H9 (cell line): ENCODE results near the gene KIAA1328. TPM values are rescaled to one million over a fixed set of nuclear protein-coding genes. Genes with fewer than 3 reads are reported as not detected.

ENCODE experiments used
- DNase-seq: peaks from one replicate; pipeline ENCODE4 v3.0.0-alpha.2; 2017
- H2AFZ ChIP-seq: one replicate; pipeline ENCODE4 v1.6.1; 2013; ENCODE audit warnings: mild to moderate bottlenecking, low read length, control low read depth, moderate library complexity
- H2AK5ac ChIP-seq: 2 replicates; pipeline ENCODE4 v1.6.1; 2013; ENCODE audit warnings: low read length, control low read depth, mixed read lengths; ENCODE audit not compliant: insufficient read length
- H2BK120ac ChIP-seq: one replicate; pipeline ENCODE4 v1.6.1; 2013; ENCODE audit warnings: low read depth, mild to moderate bottlenecking, low read length, control low read depth, inconsistent platforms; ENCODE audit not compliant: poor library complexity, severe bottlenecking
- H2BK12ac ChIP-seq: 2 replicates; pipeline ENCODE4 v1.6.1; 2013; ENCODE audit warnings: low read length, control low read depth, mixed read lengths, low read depth; ENCODE audit not compliant: insufficient read length
- H2BK15ac ChIP-seq: 2 replicates; pipeline ENCODE4 v1.6.1; 2013; ENCODE audit warnings: low read depth, low read length, control low read depth
- H2BK20ac ChIP-seq: one replicate; pipeline ENCODE4 v1.6.1; 2013; ENCODE audit warnings: low read depth, mild to moderate bottlenecking, low read length, control low read depth, inconsistent platforms; ENCODE audit not compliant: poor library complexity, severe bottlenecking
- H2BK5ac ChIP-seq: 2 replicates; pipeline ENCODE4 v1.6.1; 2013; ENCODE audit warnings: low read length, control low read depth, mixed read lengths; ENCODE audit not compliant: insufficient read length
- H3K14ac ChIP-seq: 2 replicates; pipeline ENCODE4 v1.6.1; 2013; ENCODE audit warnings: low read length, control low read depth; ENCODE audit not compliant: insufficient read depth
- H3K18ac ChIP-seq: 2 replicates; pipeline ENCODE4 v1.6.1; 2013; ENCODE audit warnings: low read depth, mild to moderate bottlenecking, mixed read lengths, low read length, control low read depth; ENCODE audit not compliant: insufficient read length
- H3K23ac ChIP-seq: 2 replicates; pipeline ENCODE4 v1.6.1; 2013; ENCODE audit warnings: low read length, control low read depth, mixed read lengths, low read depth; ENCODE audit not compliant: insufficient read length
- H3K23me2 ChIP-seq: 2 replicates; pipeline ENCODE4 v1.6.1; 2013; ENCODE audit warnings: low read depth, mild to moderate bottlenecking, mixed read lengths, low read length, control low read depth; ENCODE audit not compliant: insufficient read length, poor library complexity, severe bottlenecking
- H3K27ac ChIP-seq: 2 replicates; pipeline ENCODE4 v1.5.1; 2013; ENCODE audit warnings: low read length, control low read depth, mixed read lengths, low read depth; ENCODE audit not compliant: insufficient read length
- H3K27me3 ChIP-seq: 2 replicates; pipeline ENCODE4 v1.6.1; 2013; ENCODE audit warnings: low read length, control low read depth, inconsistent platforms; ENCODE audit not compliant: insufficient read depth
- H3K4ac ChIP-seq: 2 replicates; pipeline ENCODE4 v1.6.1; 2013; ENCODE audit warnings: low read depth, mild to moderate bottlenecking, control low read depth, inconsistent platforms, low read length, moderate library complexity
- H3K4me1 ChIP-seq: 2 replicates; pipeline ENCODE4 v1.6.1; 2013; ENCODE audit warnings: low read length, control low read depth, inconsistent platforms; ENCODE audit not compliant: insufficient read depth
- H3K4me2 ChIP-seq: 2 replicates; pipeline ENCODE4 v1.6.1; 2013; ENCODE audit warnings: low read length, control low read depth, mixed read lengths; ENCODE audit not compliant: insufficient read length, insufficient read depth
- H3K56ac ChIP-seq: 2 replicates; pipeline ENCODE4 v1.6.1; 2013; ENCODE audit warnings: low read depth, mild to moderate bottlenecking, mixed read lengths, low read length, control low read depth; ENCODE audit not compliant: insufficient read length
- H3K79me1 ChIP-seq: 2 replicates; pipeline ENCODE4 v1.6.1; 2013; ENCODE audit warnings: low read depth, mild to moderate bottlenecking, moderate library complexity, low read length, control low read depth, inconsistent platforms; ENCODE audit not compliant: insufficient read depth, poor library complexity, severe bottlenecking
- H3K79me2 ChIP-seq: 2 replicates; pipeline ENCODE4 v1.6.1; 2013; ENCODE audit warnings: low read length, control low read depth, inconsistent platforms; ENCODE audit not compliant: insufficient read depth
- H3K9ac ChIP-seq: 2 replicates; pipeline ENCODE4 v1.6.1; 2013; ENCODE audit warnings: low read length, control low read depth, mixed read lengths; ENCODE audit not compliant: insufficient read length; ENCODE audit errors: extremely low read depth
- H3K9me3 ChIP-seq: one replicate; pipeline ENCODE4 v1.6.1; 2013; ENCODE audit warnings: low read depth, low read length, inconsistent platforms; ENCODE audit not compliant: control insufficient read depth
- H3T11ph ChIP-seq: one replicate; pipeline ENCODE4 v1.6.1; 2013; ENCODE audit warnings: mild to moderate bottlenecking, low read length, control low read depth, inconsistent platforms
- H4K20me1 ChIP-seq: one replicate; pipeline ENCODE4 v1.6.1; 2013; ENCODE audit not compliant: control insufficient read depth, insufficient read length, insufficient read depth
- H4K5ac ChIP-seq: 2 replicates; pipeline ENCODE4 v1.6.1; 2013; ENCODE audit warnings: low read depth, mild to moderate bottlenecking, mixed read lengths, low read length, control low read depth; ENCODE audit not compliant: insufficient read length
- H4K8ac ChIP-seq: replicated peaks from 2 replicates; pipeline ENCODE4 v1.6.1; 2013; ENCODE audit warnings: low read length, control low read depth, mixed read lengths, low read depth; ENCODE audit not compliant: insufficient read length
- H4K91ac ChIP-seq: 2 replicates; pipeline ENCODE4 v1.6.1; 2013; ENCODE audit warnings: low read depth, mild to moderate bottlenecking, moderate library complexity, mixed read lengths, low read length, control low read depth; ENCODE audit not compliant: insufficient read length
- H3K27ac Mint-ChIP-seq, 3 experiments: 2 replicates in 2 of 3; 3 replicates in 1 of 3; pipeline ENCODE4 v1.8.0; 2020 to 2021; ENCODE audit warnings: mixed read lengths in 3 of 3, mild to moderate bottlenecking in 1 of 3, moderate library complexity in 1 of 3
- H3K27me3 Mint-ChIP-seq: 2 replicates; pipeline ENCODE4 v1.8.0; 2021; ENCODE audit warnings: low read depth, mild to moderate bottlenecking, moderate library complexity, mixed read lengths
- H3K36me3 Mint-ChIP-seq, 3 experiments: 2 replicates in 2 of 3; 3 replicates in 1 of 3; pipeline ENCODE4 v1.8.0; 2020 to 2021; ENCODE audit warnings: low read depth in 3 of 3, mixed read lengths in 3 of 3; ENCODE audit not compliant: insufficient read depth in 1 of 3
- H3K4me1 Mint-ChIP-seq, 2 experiments: 2 replicates each; pipeline ENCODE4 v1.8.0; 2020; ENCODE audit warnings: mixed read lengths in 2 of 2
- H3K4me3 Mint-ChIP-seq, 2 experiments: 2 replicates in 1 of 2; 3 replicates in 1 of 2; pipeline ENCODE4 v1.8.0; 2020 to 2021; ENCODE audit warnings: mild to moderate bottlenecking in 2 of 2, mixed read lengths in 2 of 2, moderate library complexity in 1 of 2
- H3K9me3 Mint-ChIP-seq, 2 experiments: 2 replicates in 1 of 2; 3 replicates in 1 of 2; pipeline ENCODE4 v1.8.0; 2020; ENCODE audit warnings: mild to moderate bottlenecking in 2 of 2, mixed read lengths in 2 of 2, moderate library complexity in 1 of 2
- WGBS: extraction: QIAGEN DNeasy Blood & Tissue Kit; methylation state at CpG from one replicate; pipeline ENCODE4 v1.1.7; 2013; ENCODE audit warnings: missing lambda C conversion rate, low lambda C conversion rate, mixed read lengths; ENCODE audit not compliant: insufficient read length; ENCODE audit errors: extremely low coverage; 5-methylcytosine and 5-hydroxymethylcytosine counted together
- total RNA-seq: library from RNA; stranded (reverse); gene quantifications from 2 replicates; pipeline ENCODE4 v1.2.1, GENCODE V29; 2021
- TF ChIP-seq, protein P1 (sequence below): fragments of 200-600 bp; sonication (generic); conservative IDR thresholded peaks from 3 replicates; pipeline ENCODE4 v1.8.0; 2021; ENCODE audit warnings: antibody characterized with exemption, mild to moderate bottlenecking

Gene KIAA1328
- total RNA-seq, 1 experiment from 2014 or later = 4.9 TPM

DNA sequence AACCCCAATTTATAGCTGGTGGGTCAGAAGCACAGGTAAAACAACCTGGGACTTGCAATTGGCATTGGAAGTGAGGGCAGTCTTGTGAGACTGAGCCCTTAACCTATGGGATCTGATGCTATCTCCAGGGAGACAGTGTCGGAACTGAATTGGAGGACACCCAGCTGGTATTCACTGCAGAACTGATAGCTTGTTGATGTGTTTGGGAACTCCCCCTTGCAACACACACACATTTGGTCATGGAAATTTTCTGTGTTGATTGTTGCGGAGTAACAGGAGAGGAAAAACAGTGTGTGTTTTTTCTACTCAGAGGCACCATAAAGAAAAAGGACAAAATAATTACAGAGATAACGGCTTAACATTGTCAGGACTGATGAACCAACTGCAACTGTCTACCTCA lies 16.2 kb upstream of the KIAA1328 start:
- no peak overlapping the region for H2BK20ac ChIP-seq
- no peak overlapping the region for H4K8ac ChIP-seq
- no peak overlapping the region for H4K5ac ChIP-seq
- H2AFZ ChIP-seq = no peak overlapping the region
- no peak overlapping the region for H2BK120ac ChIP-seq
- H3K23ac ChIP-seq = no peak overlapping the region
- no peaks in the 10 kb centered on the region for H4K20me1 ChIP-seq
- no peak overlapping the region for H3K4ac ChIP-seq
- H3K4me2 ChIP-seq = no peak overlapping the region
- H3K18ac ChIP-seq = no peak overlapping the region
- WGBS = no CpG with 5 or more reads among the region's 3 CpGs
- Mint-ChIP-seq H3K27me3 (no peaks in the 10 kb centered on the region), H3K4me3 (no peak overlapping the region), H3K36me3 (peaks cover 12 to 57% (median 49%) of the 10 kb centered on the region in 3 experiments; a peak in 6 of 7 replicates), H3K4me1 (peaks cover 0 to 10% of the 10 kb centered on the region in 2 experiments; a peak in 2 of 4 replicates), H3K9me3 (no peaks in the 10 kb centered on the region), H3K27ac (no peak overlapping the region)
- no peak overlapping the region for H3K14ac ChIP-seq
- no peak overlapping the region for H2BK12ac ChIP-seq
- no peaks in the 10 kb centered on the region for H3K4me1 ChIP-seq
- no peak overlapping the region for H2BK15ac ChIP-seq
- TF ChIP-seq, protein P1, sequence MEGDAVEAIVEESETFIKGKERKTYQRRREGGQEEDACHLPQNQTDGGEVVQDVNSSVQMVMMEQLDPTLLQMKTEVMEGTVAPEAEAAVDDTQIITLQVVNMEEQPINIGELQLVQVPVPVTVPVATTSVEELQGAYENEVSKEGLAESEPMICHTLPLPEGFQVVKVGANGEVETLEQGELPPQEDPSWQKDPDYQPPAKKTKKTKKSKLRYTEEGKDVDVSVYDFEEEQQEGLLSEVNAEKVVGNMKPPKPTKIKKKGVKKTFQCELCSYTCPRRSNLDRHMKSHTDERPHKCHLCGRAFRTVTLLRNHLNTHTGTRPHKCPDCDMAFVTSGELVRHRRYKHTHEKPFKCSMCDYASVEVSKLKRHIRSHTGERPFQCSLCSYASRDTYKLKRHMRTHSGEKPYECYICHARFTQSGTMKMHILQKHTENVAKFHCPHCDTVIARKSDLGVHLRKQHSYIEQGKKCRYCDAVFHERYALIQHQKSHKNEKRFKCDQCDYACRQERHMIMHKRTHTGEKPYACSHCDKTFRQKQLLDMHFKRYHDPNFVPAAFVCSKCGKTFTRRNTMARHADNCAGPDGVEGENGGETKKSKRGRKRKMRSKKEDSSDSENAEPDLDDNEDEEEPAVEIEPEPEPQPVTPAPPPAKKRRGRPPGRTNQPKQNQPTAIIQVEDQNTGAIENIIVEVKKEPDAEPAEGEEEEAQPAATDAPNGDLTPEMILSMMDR = no peak
- no peak overlapping the region for H3K56ac ChIP-seq
- no peak overlapping the region for H3K9ac ChIP-seq
- no peaks in the 10 kb centered on the region for H3K79me1 ChIP-seq
- H3K27me3 ChIP-seq = no peaks in the 10 kb centered on the region
- no peak overlapping the region for H2AK5ac ChIP-seq
- H4K91ac ChIP-seq = no peak overlapping the region
- H3K9me3 ChIP-seq = no peaks in the 10 kb centered on the region
- no peaks in the 10 kb centered on the region for H3K79me2 ChIP-seq
- no peak overlapping the region for H3T11ph ChIP-seq
- H3K27ac ChIP-seq = no peak overlapping the region
- H2BK5ac ChIP-seq = no peak overlapping the region
- DNase-seq = no peak
- H3K23me2 ChIP-seq = no peaks in the 10 kb centered on the region
